Measurements from ENCODE around the gene IAPP.
"Not testable (repeated sequence)": the region's sequence is repeated elsewhere in the genome, so short reads cannot be mapped to it uniquely, and the experiment has no call there.

IAPP gene

DNA sequence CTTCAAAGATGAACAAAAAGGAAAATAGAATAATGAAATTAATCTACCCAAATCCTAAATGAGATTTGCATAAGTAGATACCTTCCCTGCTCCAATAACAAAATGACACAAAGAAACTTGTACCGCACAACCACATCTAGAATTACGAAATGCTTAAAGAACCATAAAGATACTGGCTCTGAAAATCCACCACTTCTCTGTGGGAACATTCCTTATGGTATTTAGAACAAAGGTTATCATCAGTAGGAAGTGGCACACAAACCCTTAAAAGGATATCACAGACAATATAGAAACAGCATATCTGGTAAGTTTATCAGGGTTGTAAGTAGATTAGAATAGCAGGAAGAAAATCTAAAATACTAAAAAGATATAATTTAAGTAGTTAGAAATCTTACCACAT, 11.6 kb downstream of the IAPP start:
- DNase-seq: no peak

DNA sequence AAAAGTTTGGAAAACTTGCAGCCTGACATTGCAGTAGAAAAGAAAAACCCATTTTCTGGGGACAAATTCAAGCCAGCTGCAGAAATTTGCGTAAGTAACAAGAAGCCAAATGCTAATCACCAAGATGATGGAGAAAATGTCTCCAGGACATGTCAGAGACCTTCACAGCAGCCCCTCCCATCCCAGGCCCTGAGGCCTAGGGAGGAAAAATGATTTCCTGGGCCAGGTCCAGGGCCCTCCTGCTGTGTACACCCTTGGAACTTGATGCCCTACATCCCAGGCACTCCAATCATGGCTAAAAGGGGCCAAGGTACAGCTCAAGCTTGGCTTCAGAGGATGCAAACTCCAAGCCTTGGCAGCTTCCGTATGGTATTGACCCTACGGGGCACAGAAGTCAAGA, 14.5 kb downstream of the IAPP start:
- DNase-seq: no peak

DNA sequence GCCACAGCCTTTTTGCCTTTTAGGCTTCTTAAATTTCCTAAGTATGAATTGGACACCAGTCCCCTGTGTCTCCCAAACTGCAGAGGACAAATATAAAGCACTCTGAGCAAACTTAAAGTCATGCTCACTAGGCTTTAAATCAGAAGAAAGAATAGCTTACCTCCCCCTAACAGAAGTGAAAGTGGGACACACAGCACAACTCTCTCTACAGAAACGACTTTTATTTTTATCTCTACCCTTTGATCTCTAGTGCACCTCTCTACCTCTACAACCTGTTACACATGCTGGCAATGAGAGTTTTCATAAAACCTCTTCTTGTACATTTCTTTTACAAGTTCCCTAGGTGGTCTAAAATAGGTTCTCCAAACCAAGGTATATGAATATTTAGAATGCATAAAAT, 19.7 kb downstream of the IAPP start:
- no peak for DNase-seq

DNA sequence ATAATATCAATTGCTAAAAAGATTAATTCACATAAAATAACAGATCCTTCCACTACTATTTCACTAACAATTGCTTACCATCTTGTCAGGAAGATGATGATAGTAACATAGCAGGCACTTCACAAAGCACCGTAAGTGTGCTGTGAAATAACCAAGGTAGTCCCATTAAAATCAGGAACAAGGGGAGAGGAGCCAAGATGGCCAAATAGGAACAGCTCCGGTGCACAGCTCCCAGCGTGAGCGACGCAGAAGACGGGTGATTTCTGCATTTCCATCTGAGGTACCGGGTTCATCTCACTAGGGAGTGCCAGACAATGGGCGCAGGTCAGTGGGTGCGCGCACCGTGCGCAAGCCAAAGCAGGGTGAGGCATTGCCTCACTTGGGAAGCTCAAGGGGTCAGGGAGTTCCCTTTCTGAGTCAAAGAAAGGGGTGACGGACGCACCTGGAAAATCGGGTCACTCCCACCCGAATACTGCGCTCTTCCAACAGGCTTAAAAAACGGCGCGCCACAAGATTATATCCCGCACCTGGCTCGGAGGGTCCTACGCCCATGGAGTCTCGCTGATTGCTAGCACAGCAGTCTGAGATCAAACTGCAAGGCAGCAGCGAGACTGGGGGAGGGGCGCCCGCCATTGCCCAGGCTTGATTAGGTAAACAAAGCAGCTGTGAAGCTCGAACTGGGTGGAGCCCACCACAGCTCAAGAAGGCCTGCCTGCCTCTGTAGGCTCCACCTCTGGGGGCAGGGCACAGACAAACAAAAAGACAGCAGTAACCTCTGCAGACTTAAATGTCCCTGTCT, 22.3 kb downstream of the IAPP start:
- not testable (repeated sequence) for DNase-seq

DNA sequence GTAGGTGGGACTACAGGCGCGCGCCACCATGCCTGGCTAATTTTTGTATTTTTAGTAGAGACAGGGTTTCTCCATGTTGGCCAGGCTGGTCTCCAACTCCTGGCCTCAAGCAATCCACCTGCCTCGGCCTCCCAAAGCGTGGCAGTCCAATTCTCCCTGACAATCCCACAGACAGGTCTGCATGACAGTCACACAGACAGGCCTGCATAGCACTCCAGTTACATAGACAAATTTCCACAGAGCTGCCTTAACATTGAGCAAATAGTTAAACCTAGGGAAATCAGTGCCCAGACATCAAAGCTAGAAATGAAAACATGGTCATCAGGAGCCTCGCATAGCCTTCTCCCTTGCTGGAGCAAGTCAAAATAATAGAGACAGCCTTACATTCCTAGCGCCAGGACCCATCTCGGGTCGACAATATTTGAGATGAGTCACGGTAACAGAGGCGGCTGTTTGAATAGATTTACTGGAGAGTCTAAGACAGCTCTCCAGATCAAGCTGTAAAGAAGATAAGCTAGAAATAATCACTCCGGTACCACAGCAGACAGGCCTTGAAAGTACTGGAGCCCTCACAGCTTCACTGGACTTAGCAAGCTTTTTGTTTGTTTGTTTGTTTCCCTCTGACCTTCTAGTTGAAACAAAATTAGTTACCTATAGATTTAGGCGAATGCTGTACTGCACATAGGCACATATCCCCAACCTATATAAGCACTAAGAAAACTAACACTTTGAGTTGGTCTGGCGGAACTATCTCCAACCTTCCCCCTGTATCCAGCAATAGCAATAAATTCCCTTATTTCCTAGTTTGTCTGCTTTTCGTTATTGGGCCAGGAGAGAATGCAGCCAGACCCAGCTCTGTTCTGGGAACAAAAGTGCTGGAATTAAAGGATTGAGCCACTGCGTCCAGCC, 40.9 kb downstream of the IAPP start:
- DNase-seq: no peak

DNA sequence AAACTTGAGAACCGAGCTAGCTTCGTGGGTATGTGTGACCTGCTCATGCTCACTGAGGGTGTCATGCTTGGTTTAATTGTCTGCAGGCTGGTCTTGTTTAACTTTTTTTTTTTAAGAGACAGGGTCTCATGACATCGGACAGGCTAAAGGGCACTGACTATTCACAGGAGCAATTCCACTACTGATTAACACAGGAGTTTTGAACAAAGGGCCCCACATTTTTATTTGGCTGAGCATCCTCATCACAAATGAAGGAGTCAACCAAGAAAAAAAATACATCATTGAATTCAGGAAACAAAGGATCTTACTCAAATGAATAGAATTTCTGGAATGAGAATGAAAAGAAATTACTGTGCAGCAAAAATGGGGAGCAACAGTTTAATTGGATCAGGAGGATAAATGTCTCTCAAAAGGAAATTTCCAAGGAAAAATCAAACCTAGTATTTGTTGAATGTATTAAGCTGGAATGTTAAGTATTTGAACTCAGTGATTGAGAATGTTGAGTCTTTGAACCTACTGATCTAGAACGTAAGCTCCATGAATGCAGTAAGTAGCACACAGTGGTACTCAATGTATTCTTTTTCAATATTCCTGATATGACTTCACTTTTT, 43.9 kb downstream of the IAPP start:
- DNase-seq: no peak

DNA sequence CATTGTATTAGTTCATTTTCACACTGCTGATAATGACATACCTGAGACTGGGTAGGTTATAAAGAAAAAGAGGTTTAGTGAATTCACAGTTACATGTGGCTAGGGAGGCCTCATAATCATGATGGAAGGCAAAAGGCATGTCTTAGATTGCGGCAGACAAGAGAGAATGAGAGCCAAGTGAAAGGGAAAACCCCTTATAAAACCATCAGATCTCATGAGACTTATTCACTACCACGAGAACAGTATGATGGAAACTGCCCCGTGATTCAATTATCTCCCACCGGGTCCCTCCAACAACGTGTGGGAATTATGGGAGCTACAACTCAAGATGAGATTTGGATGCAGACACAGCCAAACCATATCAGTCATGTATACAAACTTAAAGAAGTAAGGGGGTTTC, 45.7 kb downstream of the IAPP start:
- not testable (repeated sequence) for DNase-seq

DNA sequence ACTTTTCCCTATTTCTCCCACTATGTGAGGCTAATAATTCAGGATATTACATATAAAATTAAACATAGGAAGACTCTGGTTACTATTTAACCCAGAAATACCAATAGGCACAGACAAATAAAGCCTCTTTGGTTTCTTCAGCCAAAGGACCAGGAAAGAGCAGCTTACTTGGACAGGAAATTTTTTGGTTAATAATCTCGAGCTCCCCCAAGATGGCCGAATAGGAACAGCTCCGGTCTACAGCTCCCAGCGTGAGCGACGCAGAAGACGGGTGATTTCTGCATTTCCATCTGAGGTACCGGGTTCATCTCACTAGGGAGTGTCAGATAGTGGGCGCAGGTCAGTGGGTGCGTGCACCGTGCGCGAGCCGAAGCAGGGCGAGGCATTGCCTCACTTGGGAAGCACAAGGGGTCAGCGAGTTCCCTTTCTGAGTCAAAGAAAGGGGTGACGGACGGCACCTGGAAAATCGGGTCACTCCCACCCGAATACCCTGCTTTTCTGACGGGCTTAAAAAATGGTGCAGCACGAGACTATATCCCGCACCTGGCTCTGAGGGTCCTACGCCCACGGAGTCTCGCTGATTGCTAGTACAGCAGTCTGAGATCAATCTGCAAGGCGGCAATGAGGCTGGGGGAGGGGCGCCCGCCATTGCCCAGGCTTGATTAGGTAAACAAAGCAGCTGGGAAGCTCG, 46.5 kb downstream of the IAPP start:
- DNase-seq: not testable (repeated sequence)

DNA sequence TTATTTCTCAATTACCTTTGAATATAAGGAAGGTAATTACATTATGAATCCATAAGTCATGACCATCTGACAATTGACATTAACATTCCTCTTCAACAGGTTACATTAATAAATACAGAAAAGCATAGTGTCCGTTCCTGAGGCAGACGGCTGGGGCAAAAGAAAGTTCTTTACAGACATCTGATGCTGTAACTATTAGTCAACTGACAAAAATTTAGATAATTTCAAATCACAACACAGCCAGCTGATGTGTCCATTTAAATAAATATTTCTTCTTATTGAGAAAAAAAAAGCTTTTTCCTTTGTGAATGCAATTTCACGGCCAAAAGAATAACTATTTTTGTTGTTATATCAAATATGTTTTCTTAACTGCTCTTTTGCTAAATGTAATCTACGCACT, 55.5 kb downstream of the IAPP start:
- DNase-seq: no peak

All from hematopoietic multipotent progenitor cell treated with erythropoietin and hydrocortisone succinate and interleukin-3 and kit ligand, for 8 days (in vitro differentiated cells).